ENCODE data around the gene LCN2. TPM values are rescaled to one million over a fixed set of nuclear protein-coding genes. Genes with fewer than 3 reads are reported as not detected.

Gene LCN2
- total RNA-seq, 1 experiment from 2014 or later = 1.0 TPM

DNA sequence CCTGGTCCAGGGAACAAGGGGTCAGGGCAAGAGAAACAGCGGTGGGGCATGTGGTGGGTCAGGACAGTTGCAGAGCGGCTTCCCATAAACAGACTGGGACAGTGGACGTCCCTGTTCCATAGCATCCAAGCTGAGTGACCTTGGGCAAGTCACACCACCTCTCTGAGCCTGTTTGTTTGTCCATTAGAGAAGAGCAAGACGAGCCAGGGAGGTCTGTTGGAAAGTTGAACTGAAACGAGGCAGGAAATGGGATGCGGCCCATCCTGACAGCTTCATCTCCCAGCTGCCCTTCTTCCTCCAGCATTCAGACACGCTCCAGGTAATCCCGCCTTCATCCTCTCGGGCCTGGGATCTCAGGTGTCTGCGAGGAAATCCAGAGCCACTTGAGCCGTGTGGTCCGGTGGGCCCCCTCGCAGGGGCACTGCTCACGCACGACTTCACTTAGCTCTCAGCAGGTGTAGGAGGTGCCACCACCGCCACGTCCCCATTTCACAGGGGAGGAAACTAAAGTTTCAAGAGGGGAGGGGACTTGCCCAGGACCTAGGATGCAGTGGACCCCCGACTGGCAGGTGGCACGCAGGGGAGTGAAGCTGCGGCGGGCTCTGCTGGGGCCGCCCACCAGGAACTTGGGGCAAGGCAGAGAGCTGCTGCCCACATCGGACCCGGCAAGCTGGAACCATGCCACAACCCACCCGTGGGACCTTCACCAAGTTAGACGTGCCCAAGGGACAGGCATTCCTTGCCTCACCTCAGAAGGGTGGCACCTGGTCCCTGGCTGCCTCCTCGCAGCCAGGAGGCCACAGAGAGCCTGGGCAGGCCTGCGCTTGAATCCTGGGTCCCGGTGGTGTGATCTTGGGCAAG is 34.7 kb upstream of the LCN2 start:
- DNase-seq (ENCODE audit: low read depth, low spot score) (no peak), ATAC-seq (no peak)
- Histone ChIP-seq H3K27ac (ENCODE audit: low read length) (no peak overlapping the region), H3K4me3 (ENCODE audit: low read depth in 2 of 2, low read length in 2 of 2) (no peak overlapping the region), H3K9me3 (ENCODE audit: control insufficient read depth, insufficient read depth, low read depth, low read length) (no peaks in the 10 kb centered on the region), H3K36me3 (ENCODE audit: control insufficient read depth, insufficient read depth, low read length) (no peaks in the 10 kb centered on the region), H3K27me3 (ENCODE audit: control insufficient read depth, insufficient read depth, low read length) (no peaks in the 10 kb centered on the region), H3K4me1 (ENCODE audit: control insufficient read depth, insufficient read depth, low read length) (no peaks in the 10 kb centered on the region; the same call in 1 of the 2 replicates)
- in situ Hi-C loops (cut with HindIII; ENCODE audit: low pct_unique_long_range_greater_than_20kb, low sequenced_read_pairs) (no loop called here), intact Hi-C loops (cut with micrococcal nuclease; ENCODE audit: unreplicated experiment) (no loop called here)
- POLR2A ChIA-PET = interaction anchor here (0.6 kb wide), 1 partner anchor 15 kb away, joined by 3 read pairs; no protein-coding TSS in a partner anchor
- CTCF ChIA-PET = interaction anchor here (0.5 kb wide), 1 partner anchor 232 kb away, joined by 3 read pairs; no protein-coding TSS in a partner anchor
- TF ChIP-seq, protein P1, sequence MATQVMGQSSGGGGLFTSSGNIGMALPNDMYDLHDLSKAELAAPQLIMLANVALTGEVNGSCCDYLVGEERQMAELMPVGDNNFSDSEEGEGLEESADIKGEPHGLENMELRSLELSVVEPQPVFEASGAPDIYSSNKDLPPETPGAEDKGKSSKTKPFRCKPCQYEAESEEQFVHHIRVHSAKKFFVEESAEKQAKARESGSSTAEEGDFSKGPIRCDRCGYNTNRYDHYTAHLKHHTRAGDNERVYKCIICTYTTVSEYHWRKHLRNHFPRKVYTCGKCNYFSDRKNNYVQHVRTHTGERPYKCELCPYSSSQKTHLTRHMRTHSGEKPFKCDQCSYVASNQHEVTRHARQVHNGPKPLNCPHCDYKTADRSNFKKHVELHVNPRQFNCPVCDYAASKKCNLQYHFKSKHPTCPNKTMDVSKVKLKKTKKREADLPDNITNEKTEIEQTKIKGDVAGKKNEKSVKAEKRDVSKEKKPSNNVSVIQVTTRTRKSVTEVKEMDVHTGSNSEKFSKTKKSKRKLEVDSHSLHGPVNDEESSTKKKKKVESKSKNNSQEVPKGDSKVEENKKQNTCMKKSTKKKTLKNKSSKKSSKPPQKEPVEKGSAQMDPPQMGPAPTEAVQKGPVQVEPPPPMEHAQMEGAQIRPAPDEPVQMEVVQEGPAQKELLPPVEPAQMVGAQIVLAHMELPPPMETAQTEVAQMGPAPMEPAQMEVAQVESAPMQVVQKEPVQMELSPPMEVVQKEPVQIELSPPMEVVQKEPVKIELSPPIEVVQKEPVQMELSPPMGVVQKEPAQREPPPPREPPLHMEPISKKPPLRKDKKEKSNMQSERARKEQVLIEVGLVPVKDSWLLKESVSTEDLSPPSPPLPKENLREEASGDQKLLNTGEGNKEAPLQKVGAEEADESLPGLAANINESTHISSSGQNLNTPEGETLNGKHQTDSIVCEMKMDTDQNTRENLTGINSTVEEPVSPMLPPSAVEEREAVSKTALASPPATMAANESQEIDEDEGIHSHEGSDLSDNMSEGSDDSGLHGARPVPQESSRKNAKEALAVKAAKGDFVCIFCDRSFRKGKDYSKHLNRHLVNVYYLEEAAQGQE (IDR thresholded peaks at IDR 0.05; ENCODE audit: insufficient read depth in 1 of 2, low read depth in 2 of 2, low read length in 1 of 2) = no peak
- TF ChIP-seq POLR2AphosphoS5 (IDR thresholded peaks at IDR 0.05; ENCODE audit: low read depth, low read length) = no peak
- TF ChIP-seq TCF7L2 (IDR thresholded peaks at IDR 0.05; ENCODE audit: low read depth, low read length) = no peak
- TF ChIP-seq, protein P2, sequence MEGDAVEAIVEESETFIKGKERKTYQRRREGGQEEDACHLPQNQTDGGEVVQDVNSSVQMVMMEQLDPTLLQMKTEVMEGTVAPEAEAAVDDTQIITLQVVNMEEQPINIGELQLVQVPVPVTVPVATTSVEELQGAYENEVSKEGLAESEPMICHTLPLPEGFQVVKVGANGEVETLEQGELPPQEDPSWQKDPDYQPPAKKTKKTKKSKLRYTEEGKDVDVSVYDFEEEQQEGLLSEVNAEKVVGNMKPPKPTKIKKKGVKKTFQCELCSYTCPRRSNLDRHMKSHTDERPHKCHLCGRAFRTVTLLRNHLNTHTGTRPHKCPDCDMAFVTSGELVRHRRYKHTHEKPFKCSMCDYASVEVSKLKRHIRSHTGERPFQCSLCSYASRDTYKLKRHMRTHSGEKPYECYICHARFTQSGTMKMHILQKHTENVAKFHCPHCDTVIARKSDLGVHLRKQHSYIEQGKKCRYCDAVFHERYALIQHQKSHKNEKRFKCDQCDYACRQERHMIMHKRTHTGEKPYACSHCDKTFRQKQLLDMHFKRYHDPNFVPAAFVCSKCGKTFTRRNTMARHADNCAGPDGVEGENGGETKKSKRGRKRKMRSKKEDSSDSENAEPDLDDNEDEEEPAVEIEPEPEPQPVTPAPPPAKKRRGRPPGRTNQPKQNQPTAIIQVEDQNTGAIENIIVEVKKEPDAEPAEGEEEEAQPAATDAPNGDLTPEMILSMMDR (IDR thresholded peaks at IDR 0.05) = no peak
- TF ChIP-seq SIN3A (IDR thresholded peaks at IDR 0.05; ENCODE audit: borderline replicate concordance, insufficient read depth, low read depth, low read length) = no peak
- BruUV-seq (replicated peaks) = no TSS peak

DNA sequence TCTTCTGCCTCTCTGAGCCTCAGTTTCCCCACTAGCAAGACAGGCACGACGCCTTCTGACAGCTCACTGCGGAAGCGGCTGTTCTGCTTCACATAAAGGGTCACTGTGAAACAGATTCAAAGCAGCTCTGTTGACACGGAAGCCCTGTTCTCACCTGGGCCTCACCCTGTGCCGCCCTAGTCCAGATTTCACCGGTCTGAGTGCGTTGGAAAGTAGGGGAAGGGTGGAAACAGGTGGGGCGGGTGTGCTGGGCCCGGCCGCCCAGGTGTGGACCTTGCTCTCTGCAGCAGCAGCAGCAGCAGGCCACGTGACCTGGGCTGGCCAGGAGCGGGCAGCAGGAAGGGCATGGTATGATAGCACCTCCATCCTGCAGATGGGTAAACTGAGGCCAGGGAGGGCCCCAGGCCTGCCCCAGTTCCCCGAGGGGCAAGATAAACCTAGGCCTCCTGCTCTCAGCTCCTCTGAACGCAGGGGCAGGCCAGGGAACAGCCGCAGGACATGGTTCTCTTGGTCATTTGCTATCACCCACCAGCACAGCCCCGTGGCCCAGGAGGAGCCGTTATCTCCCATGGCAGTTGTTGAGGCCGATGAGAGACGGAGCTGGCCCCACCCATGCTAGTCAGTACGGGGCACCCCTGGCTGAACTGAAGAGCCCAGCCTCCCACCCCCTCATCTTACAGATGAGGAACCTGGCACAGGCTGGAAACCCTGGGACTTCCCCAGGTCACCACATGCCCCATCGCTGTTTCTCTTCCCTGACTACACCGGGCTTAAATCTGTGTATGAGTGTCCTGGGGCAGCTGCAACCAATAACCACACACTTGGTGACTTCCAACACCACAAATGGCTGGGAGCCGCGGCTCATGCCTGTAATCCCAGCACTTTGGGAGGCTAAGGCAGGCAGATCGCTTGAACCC is 33.8 kb upstream of the LCN2 start:
- in situ Hi-C loops (cut with HindIII; ENCODE audit: low pct_unique_long_range_greater_than_20kb, low sequenced_read_pairs) = no loop called here

More for the DNA sequence above, 33.8 kb upstream of the LCN2 start:
- TF ChIP-seq SIN3A (IDR thresholded peaks at IDR 0.05; ENCODE audit: borderline replicate concordance, insufficient read depth, low read depth, low read length) (no peak), TCF7L2 (IDR thresholded peaks at IDR 0.05; ENCODE audit: low read depth, low read length) (no peak), POLR2AphosphoS5 (IDR thresholded peaks at IDR 0.05; ENCODE audit: low read depth, low read length) (no peak)
- TF ChIP-seq, protein P1 (IDR thresholded peaks at IDR 0.05; ENCODE audit: insufficient read depth in 1 of 2, low read depth in 2 of 2, low read length in 1 of 2) = no peak
- TF ChIP-seq, protein P2 (IDR thresholded peaks at IDR 0.05) = no peak
- no peaks in the 10 kb centered on the region for H3K9me3 ChIP-seq (ENCODE audit: control insufficient read depth, insufficient read depth, low read depth, low read length)
- H3K4me3 ChIP-seq (ENCODE audit: low read depth in 2 of 2, low read length in 2 of 2) = no peak overlapping the region
- no TSS peak for BruUV-seq (replicated peaks)
- no peak overlapping the region for H3K27ac ChIP-seq (ENCODE audit: low read length)
- ATAC-seq = no peak
- DNase-seq (ENCODE audit: low read depth, low spot score) = no peak
- intact Hi-C loops (cut with micrococcal nuclease; ENCODE audit: unreplicated experiment) = no loop called here
- no peaks in the 10 kb centered on the region; the same call in 1 of the 2 replicates for H3K4me1 ChIP-seq (ENCODE audit: control insufficient read depth, insufficient read depth, low read length)
- CTCF ChIA-PET = interaction anchor here (0.5 kb wide), 2 partner anchors 45 to 233 kb away, joined by 3 to 4 read pairs; no protein-coding TSS in a partner anchor
- H3K27me3 ChIP-seq (ENCODE audit: control insufficient read depth, insufficient read depth, low read length) = no peaks in the 10 kb centered on the region
- POLR2A ChIA-PET = interaction anchor here (0.6 kb wide), 1 partner anchor 16 kb away, joined by 3 read pairs; no protein-coding TSS in a partner anchor
- H3K36me3 ChIP-seq (ENCODE audit: control insufficient read depth, insufficient read depth, low read length) = no peaks in the 10 kb centered on the region

Measured in Panc1 (cell line).